ENCODE data around the gene C2orf92. TPM values are rescaled to one million over a fixed set of nuclear protein-coding genes. Genes with fewer than 3 reads are reported as not detected.
"Not testable (repeated sequence)": the region's sequence is repeated elsewhere in the genome, so short reads cannot be mapped to it uniquely, and the experiment has no call there.

The C2orf92 gene
- total RNA-seq, 1 experiment from 2014 or later, result 2.2 TPM

DNA sequence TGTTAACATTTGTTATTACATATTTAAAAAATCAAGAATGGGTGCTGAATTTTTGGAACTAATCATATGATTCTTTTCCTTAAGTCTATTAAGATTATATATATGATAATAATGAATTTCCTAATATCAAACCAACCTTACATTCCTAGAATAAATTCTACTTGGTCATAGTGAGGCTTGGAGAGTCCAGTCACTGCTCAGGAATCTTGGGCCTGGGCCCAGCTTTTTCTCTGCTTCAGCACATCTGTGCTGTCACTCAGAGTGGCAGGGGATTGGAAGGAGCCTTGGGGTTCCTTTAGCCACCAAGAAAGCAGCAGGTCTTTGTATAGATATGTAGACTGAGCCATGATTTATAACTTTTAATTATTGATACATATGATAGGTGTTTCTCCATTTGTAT is 24.0 kb downstream of the C2orf92 start:
- no peak for DNase-seq (ENCODE audit: low spot score)

DNA sequence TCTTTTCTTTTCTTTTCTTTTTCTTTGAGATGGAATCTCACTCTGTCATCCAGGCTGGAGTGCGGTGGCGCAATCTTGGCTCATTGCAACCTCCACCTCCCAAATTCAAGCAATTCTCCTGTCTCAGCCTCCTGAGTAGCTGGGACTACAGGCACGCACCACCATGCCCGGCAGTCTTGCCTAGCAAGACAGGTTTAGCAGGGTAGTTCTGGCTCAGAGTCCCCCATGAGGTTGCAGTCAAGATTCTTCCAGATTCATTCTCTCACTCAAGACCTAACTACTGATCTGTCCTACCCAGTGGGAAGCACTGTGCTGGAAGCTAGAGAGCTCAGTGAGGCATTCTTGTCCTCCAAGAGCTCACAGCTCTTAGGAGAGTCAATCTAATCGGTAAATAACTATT is 26.2 kb downstream of the C2orf92 start:
- no peak for DNase-seq (ENCODE audit: low spot score)

DNA sequence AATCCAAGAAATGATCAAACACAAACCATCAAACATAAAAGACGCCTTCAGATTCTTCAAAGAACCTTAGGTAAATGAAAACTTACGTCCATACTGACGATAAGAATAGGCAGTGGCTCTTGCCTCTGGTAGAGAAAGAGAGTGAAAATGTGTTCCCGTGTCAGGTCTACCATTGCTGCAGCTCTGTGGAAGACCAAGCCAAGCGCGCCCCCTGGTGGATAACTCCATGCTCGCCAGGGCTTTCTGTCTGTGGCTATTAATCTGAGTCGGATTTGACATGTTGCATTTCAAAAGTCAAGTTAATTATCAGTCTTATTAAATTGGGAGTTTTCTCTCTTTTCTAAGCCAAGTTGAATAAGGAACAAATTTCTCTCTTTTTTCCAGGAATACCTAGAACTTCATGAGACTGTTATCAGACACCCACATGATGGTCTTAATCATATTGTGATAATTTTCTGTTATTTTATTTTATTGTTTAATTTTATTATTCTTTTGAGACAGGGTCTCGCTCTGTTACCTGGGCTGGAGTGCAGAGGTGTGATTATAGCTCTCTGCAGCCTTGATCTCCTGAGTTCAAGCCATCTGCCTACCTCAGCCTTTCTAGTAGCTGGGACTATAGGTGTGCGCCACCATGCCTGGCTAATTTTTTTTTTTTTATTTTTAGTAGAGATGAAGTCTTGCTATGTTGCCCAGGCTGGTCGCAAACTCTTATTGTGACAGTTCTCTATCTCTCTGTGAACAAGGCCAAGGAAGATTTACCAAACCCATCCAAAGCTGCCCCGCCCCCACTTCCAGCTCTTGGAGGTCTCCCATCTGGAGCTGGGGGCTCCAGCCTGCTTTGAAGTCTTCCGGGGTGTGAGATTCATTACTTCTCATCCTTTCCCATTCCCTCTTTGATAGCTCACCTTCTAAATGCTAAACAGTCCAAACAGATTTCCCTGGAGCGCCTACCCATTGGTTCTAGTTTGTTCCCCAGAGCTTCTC is 28.0 kb downstream of the C2orf92 start:
- DNase-seq (ENCODE audit: low spot score), result peak; percentile 95

DNA sequence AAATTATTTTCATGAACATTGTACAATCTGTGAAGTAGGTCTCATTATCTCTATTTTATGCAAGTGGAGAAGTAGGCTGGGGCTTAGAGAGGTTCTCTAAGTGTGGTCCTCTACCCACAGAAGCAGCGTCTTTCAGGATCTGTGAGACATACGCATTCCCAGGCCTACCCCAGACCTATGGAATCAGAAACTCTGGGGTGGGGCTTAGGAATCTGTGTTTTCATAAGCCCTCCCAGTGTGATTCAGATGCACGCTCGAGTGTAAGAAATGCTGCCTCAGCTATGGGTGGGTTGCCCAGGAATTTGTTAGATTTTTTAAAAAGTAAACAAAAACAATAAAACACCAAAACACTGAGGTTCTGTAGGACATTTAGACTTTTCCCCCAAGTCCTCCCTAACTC is 29.0 kb downstream of the C2orf92 start:
- DNase-seq (ENCODE audit: low spot score), result no peak

DNA sequence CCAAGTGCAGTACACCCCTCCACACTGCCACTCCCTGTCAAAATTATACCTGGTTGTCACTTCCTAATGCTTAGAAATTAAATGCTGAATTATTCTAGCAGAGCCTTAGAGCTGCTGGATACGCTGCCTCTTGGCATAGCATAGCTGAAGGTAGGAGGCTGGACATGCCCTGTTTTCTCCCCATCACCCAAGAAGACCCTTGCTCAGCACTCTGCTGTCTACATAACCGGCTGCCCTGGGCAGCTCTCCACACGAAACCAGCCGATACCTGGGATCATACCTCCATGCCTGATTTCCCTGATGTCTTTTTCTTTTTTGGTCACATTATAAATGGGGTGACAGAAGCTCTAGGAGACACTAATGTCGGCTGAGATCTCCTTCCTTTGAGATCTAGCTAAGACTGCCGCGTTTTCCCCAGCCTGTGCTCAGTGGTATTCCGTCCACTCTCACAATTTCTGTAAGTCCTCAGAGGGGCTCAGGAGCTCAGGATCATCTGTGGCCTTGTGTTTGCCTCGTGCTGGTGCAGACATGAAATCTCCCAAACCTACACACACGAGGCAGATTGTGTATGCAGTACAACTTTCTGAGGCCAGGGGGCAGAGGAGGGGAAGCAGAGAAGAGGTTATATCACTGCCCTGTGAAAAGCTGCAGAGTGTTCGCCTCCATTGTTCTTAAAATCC is 30.4 kb downstream of the C2orf92 start:
- DNase-seq (ENCODE audit: low spot score), result peak; percentile 46

DNA sequence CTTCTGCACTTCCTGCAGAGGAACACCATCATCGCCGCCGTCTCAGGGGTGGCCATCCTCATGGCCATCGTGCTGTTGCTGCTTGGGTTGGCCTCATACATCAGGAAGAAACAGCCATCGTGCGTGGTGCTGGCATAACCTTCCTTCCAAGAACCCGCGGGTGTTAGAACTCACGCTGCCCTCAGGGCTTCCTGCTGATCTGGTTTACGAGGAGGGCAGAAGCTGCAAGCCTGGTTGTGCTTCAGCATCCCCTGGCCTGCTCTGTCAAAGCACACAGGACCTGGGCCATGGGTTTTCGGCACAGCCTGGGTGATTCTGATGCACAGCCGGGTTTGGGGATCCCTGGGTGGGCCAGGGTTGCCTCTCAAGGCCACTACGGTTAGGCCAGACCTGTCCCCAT is 31.7 kb downstream of the C2orf92 start:
- DNase-seq (ENCODE audit: low spot score), result no peak

DNA sequence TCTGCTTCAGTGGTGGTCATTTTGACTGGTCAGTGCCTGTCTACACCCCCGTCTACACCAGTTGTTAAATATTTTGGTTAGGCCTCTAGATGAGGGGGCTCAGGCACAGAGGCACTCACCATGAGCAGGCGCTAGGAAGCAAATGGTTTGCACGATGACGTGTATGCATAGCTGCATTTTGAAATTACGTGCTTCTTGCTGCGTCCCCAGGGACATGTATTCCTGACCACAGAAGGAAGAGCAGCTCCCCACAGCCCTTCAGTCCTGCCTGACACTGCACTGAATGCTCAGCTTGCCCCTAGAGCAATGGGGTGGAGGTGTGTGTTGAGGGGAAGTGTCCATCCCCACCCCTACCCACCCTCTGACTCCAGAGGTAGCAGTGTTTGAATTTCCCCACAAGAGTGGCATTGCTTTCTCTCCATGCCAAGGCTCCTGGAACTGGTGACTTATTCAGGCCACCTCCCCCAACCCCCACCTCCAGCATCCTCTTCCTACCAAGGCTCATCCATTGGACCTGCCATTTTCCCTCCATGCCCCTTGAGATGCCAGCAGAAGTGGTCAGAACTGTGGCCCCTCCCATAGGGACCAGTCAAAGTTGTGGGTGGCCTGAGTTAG is 32.4 kb downstream of the C2orf92 start:
- DNase-seq (ENCODE audit: low spot score), result no peak

DNA sequence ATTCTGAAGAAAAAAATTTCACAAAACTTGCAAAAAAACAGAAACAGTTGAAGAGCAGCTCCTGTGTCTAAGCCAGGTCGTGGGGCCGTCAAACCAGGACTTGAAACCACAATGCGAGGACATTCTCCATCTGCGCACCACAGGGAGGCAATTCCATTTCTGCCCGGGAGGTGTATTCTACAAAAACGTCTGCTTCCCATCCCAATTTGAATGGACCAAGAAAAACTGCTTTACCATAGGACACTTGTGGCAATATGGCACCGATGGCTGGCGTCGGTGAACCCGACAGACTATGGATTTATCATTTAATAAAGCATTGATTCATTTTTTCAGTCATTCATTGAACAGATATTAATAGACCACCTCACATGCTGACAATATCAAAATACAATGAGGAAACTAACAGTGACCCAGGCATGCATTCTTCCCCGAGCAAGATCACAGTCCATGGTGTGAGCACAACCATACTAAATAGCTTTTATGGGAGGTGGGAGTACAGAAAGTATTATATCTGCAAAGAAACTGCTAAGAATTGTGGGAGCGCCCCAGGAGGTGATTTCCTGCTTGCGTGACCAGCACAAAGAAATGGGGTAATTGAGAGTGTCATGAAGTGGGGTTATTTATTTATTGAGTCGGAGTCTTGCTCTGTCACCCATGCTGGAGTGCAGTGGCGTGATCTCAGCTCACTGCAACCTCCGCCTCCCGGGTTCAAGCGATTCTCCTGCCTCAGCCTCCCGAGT is 33.4 kb downstream of the C2orf92 start:
- no peak for DNase-seq (ENCODE audit: low spot score)

DNA sequence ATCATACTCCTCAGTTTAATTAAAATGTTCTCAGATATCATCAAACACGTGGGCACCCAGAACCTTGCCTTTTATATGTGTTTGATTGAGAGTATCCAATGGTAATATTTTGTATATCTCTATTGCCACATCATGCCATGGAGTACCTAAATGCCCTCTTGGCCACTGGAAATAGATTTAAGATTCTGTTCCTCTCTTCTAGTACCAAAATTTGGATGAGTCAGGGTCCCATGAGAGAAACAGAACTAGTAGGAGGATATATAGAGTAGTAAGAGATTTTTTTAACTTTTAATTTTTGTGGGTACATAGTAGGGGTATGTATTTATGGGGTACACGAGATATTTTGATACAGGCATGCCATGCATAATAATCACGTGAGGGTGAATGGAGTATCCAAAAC is 34.2 kb downstream of the C2orf92 start:
- no peak for DNase-seq (ENCODE audit: low spot score)

DNA sequence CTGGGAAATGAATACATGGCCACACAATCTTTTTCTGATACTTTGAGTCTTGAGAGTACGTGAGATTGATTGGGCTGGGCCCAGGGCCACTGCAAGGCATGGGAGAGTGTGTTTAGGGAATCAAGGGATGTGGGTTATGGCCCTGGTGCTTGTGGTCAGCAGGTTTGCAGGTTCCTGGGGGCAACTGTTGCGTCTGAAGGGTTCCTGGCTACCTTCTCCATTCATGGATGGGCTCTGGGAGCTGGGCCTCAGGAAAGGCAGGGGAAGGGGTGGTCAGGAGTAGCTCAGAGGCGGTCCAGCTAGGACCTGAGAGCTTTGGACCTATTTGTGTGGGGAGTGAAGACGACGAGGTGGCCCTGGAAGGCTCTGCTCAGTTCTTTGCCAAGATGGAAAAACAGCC is 35.5 kb downstream of the C2orf92 start:
- DNase-seq (ENCODE audit: low spot score), result no peak

- no peak for DNase-seq (ENCODE audit: low spot score)
Measured at GRCh38 chr2:97706112-97706511, 36.6 kb downstream of the C2orf92 start.

DNA sequence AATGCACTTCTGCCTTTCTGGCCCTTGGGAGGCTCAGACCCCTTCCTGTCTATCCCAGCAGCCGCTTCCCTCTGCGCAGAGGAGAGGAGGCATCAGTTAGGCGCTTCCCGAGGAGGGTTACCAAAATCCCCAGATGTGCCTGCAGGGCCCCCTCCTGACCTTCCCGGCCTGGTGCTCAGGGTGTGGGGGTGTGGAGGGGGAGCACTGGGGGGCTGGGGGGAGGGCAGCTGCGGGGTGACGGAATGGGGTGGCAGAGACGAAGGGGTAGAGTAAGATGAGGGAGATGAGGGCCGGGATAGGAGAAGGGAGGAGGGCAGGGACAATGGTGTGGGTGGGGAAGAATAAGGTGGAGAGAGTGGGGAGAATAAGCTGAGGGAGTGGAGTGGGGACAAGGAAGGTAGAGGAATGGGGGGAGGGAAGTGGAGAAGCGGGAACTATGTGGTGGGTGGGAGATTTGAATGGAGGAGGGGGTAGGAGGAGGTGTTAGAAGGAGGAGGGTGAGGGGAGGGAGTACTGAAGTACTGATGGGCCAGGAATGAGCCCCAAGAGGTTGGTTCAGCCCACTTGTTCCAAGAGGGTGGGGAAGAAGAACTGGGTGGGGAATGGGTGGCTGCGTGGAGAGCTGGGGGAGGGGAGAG is 37.3 kb downstream of the C2orf92 start:
- no peak for DNase-seq (ENCODE audit: low spot score)

- peak; percentile 31 for DNase-seq (ENCODE audit: low spot score)
Measured at GRCh38 chr2:97707362-97708047, 38.0 kb downstream of the C2orf92 start.

DNA sequence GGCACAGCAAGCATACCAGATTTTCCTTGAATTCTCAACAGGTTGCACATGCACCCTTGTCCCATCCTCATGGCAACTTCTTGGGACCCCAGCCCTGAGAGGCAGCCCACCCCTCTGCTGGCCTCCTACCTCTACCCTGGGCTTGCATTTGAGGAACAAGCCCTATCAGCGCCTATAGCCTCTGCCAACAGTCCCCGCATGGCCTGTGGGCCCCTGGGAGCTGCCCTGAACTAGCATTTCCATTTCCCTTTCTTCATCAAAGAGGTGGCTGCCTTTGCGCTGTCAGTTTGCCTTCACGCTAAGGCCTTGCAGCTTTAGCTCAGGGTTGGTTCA is 38.5 kb downstream of the C2orf92 start:
- no peak for DNase-seq (ENCODE audit: low spot score)

GRCh38 chr2:97708608-97709007 is 39.1 kb downstream of the C2orf92 start:
- no peak for DNase-seq (ENCODE audit: low spot score)

DNA sequence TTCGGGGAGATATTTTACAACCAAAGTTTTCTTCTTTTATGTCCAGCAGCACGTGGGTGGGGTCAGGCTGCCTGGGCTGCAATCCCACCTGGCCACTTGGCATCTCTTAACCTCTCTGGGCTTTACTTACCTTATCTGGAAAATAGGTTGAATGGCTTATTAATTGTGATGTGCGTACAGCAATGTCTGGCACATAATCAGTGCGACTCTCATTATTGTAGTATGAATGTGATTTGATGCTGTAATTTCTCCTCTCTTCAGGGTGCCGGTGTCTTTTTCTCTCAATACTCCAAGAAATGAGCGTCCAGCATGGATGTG is 41.8 kb downstream of the C2orf92 start:
- DNase-seq (ENCODE audit: low spot score), result no peak

DNA sequence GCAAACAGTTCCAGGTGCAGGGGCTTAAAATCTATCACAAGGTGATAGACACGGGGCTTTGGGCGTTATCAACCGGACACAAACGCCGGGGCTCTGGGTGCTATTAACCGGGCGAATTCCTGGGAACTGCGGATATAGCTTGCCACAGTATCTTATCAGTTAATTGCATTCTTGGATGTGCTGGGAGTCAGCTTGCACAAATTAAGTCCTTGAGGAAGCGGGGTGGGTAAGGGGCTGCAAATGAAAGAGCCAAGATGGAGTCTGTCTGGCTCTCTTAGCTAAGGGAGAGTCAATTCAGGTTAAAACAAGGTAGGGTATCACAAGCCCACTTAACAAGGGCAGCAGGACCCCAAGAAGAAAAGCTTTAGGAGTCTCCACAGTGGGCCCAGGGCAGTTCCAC is 42.7 kb downstream of the C2orf92 start:
- DNase-seq (ENCODE audit: low spot score), result not testable (repeated sequence)

DNA sequence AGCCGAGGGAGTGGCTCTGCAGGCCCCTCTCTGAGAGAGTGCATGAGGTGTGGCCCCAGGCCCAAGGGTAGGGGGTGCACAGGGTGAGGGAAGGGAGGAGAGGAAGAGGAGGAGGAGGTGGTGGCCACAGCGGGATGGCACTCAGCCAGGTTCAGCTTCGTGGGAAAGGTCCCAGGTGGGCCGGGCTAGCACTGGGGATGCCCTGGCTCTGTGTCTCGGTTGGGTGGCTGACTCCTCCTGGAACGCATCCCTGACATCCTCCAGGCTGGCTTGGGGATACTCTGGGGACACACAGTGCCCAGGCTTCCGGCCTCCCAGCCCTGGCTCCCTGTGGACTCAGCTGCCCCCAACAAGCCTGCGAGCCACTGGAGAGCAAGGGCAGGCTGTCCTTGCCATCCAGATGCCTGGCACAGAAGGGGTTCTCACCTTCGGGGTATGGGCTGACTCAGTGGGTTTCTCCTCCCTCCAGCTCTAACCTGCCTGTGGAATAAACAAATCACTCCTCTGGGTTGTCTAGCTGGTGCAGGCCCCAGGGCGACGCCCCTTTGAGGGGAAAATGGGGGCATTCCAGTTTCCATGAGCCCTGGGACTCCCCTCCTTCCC is 43.3 kb downstream of the C2orf92 start:
- DNase-seq (ENCODE audit: low spot score), result no peak

DNA sequence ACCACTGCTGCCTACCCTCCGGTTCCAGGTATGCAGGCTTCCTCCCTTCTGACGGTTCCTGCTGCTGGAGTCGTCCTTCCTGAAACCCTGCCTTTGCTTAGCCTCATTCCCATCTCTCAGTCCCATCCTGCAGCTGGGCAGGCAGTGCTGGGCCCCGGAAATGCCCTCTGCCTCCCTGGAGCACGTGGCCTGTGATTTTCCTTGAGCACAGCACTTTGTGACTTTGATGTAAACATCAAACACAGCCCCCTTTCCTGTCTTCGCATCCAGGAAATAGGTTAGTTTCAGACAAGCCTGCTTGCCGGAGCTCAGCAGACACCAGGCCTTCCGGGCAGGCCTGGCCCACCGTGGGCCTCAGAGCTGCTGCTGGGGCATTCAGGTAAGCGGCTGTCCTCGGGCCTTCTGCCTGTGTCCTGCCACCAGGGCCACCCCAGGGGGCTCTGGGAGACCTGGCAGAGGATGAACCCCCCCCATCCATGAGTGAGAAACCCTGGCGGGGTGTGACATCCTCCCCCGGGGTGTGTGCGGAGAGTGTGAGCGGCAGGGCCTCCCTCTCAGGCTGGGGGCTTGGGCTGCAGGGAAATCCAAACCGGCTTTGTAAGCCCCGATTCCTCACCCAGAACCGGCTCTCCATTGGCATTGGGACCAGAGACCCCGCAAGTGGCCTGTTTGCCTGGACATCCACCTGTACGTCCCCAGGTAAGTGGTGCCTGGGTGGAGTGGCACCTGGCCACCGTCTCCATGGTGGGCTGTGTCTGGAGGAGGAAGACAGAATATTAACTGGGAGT is 44.0 kb downstream of the C2orf92 start, which contains the start of gene ZAP70:
Gene ZAP70 (plus strand): TSS at position 281 of the 788 bp plus-strand sequence. CDS start 10,461 bp downstream, outside the sequence.
- DNase-seq (ENCODE audit: low spot score), result no peak

All from HT-29 (cell line).